IMR-90 (cell line): ENCODE results near the gene AXIN2. TPM values are rescaled to one million over a fixed set of nuclear protein-coding genes. Genes with fewer than 3 reads are reported as not detected.

Experiments used
- ATAC-seq: fragments of 200-7000 bp; cut with Tn5 transposase; 2 replicates; pipeline ENCODE4 v1.9.1; 2020; ENCODE audit warnings: low read depth, mild to moderate bottlenecking, moderate library complexity
- BruUV-seq: library from RNA; stranded (reverse); fragments of 400-500 nt; replicated peaks from 2 replicates; lab custom pipeline; 2021; lab: Mats Ljungman, UMichigan
- CTCF ChIA-PET: fragments of 300-600 bp; formaldehyde crosslinking; extraction: SDS; loops from one replicate; lab custom pipeline; 2021; ENCODE audit warnings: antibody characterized with exemption; lab: Yijun Ruan, JAX
- POLR2A ChIA-PET: fragments of 300-600 bp; sonication (Branson Sonifier 250); formaldehyde crosslinking; loops from one replicate; lab custom pipeline; 2022; ENCODE audit warnings: antibody characterized with exemption; ENCODE audit not compliant: unreplicated experiment; lab: Charles Lee
- DNase-seq: peaks from one replicate; pipeline ENCODE4 v3.0.0; 2013
- H2AFZ ChIP-seq: replicated peaks from 2 replicates; pipeline ENCODE3; 2013; ENCODE audit warnings: low read length, mild to moderate bottlenecking; ENCODE audit not compliant: poor library complexity
- H2AK5ac ChIP-seq: 2 replicates; pipeline ENCODE4 v1.6.1; 2013; ENCODE audit warnings: low read depth, low read length, inconsistent platforms
- H2AK9ac ChIP-seq: replicated peaks from 2 replicates; pipeline ENCODE3; 2013; ENCODE audit warnings: mild to moderate bottlenecking, low read depth, low read length, moderate library complexity; ENCODE audit not compliant: poor library complexity
- H2BK120ac ChIP-seq: 2 replicates; pipeline ENCODE4 v1.6.1; 2013; ENCODE audit warnings: low read depth, low read length, inconsistent platforms
- H2BK15ac ChIP-seq: 3 replicates; pipeline ENCODE4 v1.6.1; 2013; ENCODE audit warnings: low read depth, low read length, inconsistent platforms
- H2BK20ac ChIP-seq: 2 replicates; pipeline ENCODE4 v1.6.1; 2013; ENCODE audit warnings: low read depth, mild to moderate bottlenecking, inconsistent platforms, low read length, moderate library complexity
- H2BK5ac ChIP-seq: 2 replicates; pipeline ENCODE4 v1.6.1; 2013; ENCODE audit warnings: mild to moderate bottlenecking, low read depth, low read length, inconsistent platforms; ENCODE audit not compliant: poor library complexity, severe bottlenecking
- H3K14ac ChIP-seq: replicated peaks from 2 replicates; pipeline ENCODE4 v1.6.1; 2013; ENCODE audit warnings: low read depth, low read length, inconsistent platforms
- H3K18ac ChIP-seq: 2 replicates; pipeline ENCODE4 v1.6.1; 2013; ENCODE audit warnings: low read depth, low read length, control low read depth
- H3K23ac ChIP-seq: 2 replicates; pipeline ENCODE4 v1.6.1; 2013; ENCODE audit warnings: low read depth, low read length, inconsistent platforms
- H3K27ac ChIP-seq: 2 replicates; pipeline ENCODE4 v1.5.1; 2013; ENCODE audit warnings: mild to moderate bottlenecking, control low read depth, low read length; ENCODE audit not compliant: insufficient read depth
- H3K27me3 ChIP-seq: 2 replicates; pipeline ENCODE4 v1.6.1; 2013; ENCODE audit warnings: low read length; ENCODE audit not compliant: control insufficient read depth, insufficient read depth
- H3K36me3 ChIP-seq: 2 replicates; pipeline ENCODE4 v1.6.1; 2013; ENCODE audit warnings: low read length, mixed read lengths; ENCODE audit not compliant: control insufficient read depth, insufficient read depth
- H3K4ac ChIP-seq: 2 replicates; pipeline ENCODE4 v1.6.1; 2013; ENCODE audit warnings: low read depth, low read length, inconsistent platforms
- H3K4me1 ChIP-seq: 2 replicates; pipeline ENCODE4 v1.6.1; 2013; ENCODE audit warnings: low read length, mixed read lengths; ENCODE audit not compliant: control insufficient read depth, insufficient read depth
- H3K4me2 ChIP-seq: 2 replicates; pipeline ENCODE4 v1.6.1; 2013; ENCODE audit warnings: low read depth, mild to moderate bottlenecking, control low read depth, low read length, moderate library complexity
- H3K4me3 ChIP-seq: 2 replicates; pipeline ENCODE4 v1.5.1; 2013; ENCODE audit warnings: low read depth, mild to moderate bottlenecking, control low read depth, low read length, moderate library complexity; ENCODE audit not compliant: insufficient read depth
- H3K56ac ChIP-seq: 2 replicates; pipeline ENCODE4 v1.6.1; 2013; ENCODE audit warnings: low read length, inconsistent platforms; ENCODE audit not compliant: insufficient read depth; ENCODE audit errors: extremely low read depth
- H3K79me1 ChIP-seq, 2 experiments: 2 replicates each; pipeline ENCODE4 v1.6.1; 2013; ENCODE audit warnings: low read length in 2 of 2, inconsistent platforms in 1 of 2, low read depth in 1 of 2
- H3K9ac ChIP-seq: 2 replicates; pipeline ENCODE4 v1.6.1; 2013; ENCODE audit warnings: low read depth, low read length, control low read depth
- H3K9me1 ChIP-seq: 2 replicates; pipeline ENCODE4 v1.6.1; 2013; ENCODE audit warnings: low read length, inconsistent platforms; ENCODE audit not compliant: insufficient read depth
- H3K9me3 ChIP-seq: 2 replicates; pipeline ENCODE4 v1.6.1; 2013; ENCODE audit warnings: low read length; ENCODE audit not compliant: control insufficient read depth, insufficient read depth
- H4K20me1 ChIP-seq: 2 replicates; pipeline ENCODE4 v1.6.1; 2013; ENCODE audit warnings: low read length, inconsistent platforms; ENCODE audit not compliant: insufficient read depth
- H4K5ac ChIP-seq: 2 replicates; pipeline ENCODE4 v1.6.1; 2013; ENCODE audit warnings: mild to moderate bottlenecking, low read depth, low read length, control low read depth
- H4K8ac ChIP-seq, 2 experiments: 2 replicates each; pipeline ENCODE4 v1.6.1; 2013; ENCODE audit warnings: low read depth in 2 of 2, low read length in 2 of 2, control low read depth in 1 of 2, inconsistent platforms in 1 of 2
- H4K91ac ChIP-seq: 2 replicates; pipeline ENCODE4 v1.6.1; 2013; ENCODE audit warnings: low read depth, low read length, inconsistent platforms; ENCODE audit not compliant: insufficient read depth
- MAFK ChIP-seq: IDR thresholded peaks from 2 replicates; pipeline ENCODE4 v1.6.1; 2012; ENCODE audit warnings: low read depth, low read length, improper control_type of control experiment
- MAZ ChIP-seq: IDR thresholded peaks from 2 replicates; pipeline ENCODE4 v1.6.1; 2012; ENCODE audit warnings: low read depth, mild to moderate bottlenecking, low read length, improper control_type of control experiment, moderate library complexity, borderline replicate concordance
- POLR2A ChIP-seq: IDR thresholded peaks from 2 replicates; pipeline ENCODE4 v1.6.1; 2012; ENCODE audit warnings: mild to moderate bottlenecking, low read depth, low read length
- RCOR1 ChIP-seq: IDR thresholded peaks from 2 replicates; pipeline ENCODE4 v1.6.1; 2012; ENCODE audit warnings: mild to moderate bottlenecking, low read length, improper control_type of control experiment; ENCODE audit not compliant: insufficient replicate concordance
- WGBS, 2 experiments: methylation state at CpG; one replicate each; pipeline versions ENCODE4 v1.1.5 to v1.1.7; 2013; ENCODE audit warnings: missing lambda C conversion rate in 2 of 2; ENCODE audit not compliant: insufficient read length in 1 of 2; ENCODE audit errors: extremely low coverage in 2 of 2; 5-methylcytosine and 5-hydroxymethylcytosine counted together
- dilution Hi-C: fragments of 300-500 bp; cut with HindIII; formaldehyde crosslinking; loops from one replicate; pipeline ENCODE4 v1.14.3; 2018; ENCODE audit warnings: low sequenced_read_pairs; ENCODE audit not compliant: unreplicated experiment
- in situ Hi-C: fragments of 300-500 bp; cut with MboI; formaldehyde crosslinking; loops from 3 replicates; pipeline ENCODE4 v1.14.3; 2019; ENCODE audit warnings: low sequenced_read_pairs, inconsistent platforms, mixed read lengths
- intact Hi-C: fragments of 100-400 bp; cut with micrococcal nuclease; formaldehyde crosslinking; loops from 2 replicates; pipeline ENCODE4 v1.10.0; 2022
- polyA plus RNA-seq, 3 experiments: library from polyadenylated mRNA; depleted of rRNA; stranded (reverse); fragments of >200 nt; gene quantifications; 2 replicates each; pipeline ENCODE4 v1.2.3, GENCODE V29; 2012; ENCODE audit warnings: low replicate concordance in 1 of 3
- total RNA-seq: library from RNA; depleted of rRNA; stranded (reverse); fragments of >200 nt; gene quantifications from 2 replicates; pipeline ENCODE4 v1.2.3, GENCODE V29; 2012
- TF ChIP-seq, protein P1 (sequence below): conservative IDR thresholded peaks from 2 replicates; pipeline ENCODE4 v1.5.1; 2012; ENCODE audit warnings: mild to moderate bottlenecking, low read depth, low read length, improper control_type of control experiment

Gene AXIN2
- total and polyA plus RNA-seq, 2 of the 4 experiments (the other 2 are of a cell fraction), result 0.91 to 1.8 TPM

DNA sequence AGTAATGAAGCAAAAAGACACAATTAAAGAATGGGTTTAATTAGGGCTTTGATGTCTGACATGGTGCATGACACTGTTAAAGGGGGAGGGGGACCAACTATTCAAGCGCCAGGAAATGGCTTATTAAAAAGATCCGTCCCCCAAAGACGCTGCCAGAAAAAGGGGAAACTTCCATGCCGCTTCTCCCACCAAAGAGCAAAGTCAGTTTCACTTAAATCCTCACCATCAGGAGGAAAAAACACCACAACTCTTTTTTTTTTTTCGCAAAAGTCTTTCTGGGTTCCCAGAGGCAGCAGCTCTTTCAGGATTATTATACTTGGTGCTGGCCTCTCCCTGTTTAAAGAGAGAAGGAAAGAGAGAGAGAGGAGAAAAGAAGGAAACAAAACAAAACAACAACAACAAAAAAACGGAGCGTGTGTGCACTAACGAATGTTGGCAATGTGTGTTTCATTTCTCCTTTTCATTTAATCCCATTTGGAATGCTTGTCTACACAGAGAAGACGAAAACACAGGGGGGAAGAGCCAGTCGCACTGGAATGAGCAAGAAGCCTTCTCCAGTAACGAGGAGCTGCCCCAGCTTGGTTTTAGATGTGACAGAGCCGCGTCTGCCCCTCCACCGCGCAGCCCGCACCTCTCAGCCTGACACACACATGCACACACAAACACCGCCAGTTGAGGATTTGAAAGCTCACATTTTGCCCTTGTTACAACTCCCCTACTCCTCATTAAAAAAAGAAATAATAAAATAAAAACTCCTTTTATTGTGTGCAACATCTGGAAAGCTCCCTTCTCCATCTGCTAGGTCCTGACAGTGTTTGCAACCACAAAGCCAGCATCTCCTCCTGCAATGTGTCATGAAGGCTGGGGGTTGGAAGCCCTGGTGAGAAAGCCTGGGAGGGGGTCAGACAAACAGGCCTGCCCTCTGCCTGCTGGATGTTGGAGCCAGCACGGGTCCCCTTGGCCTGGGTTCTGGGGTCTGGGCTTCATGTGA, 32.7 kb upstream of the AXIN2 start (continued):
- no peak for TF ChIP-seq RCOR1
- no peak for TF ChIP-seq POLR2A
- TF ChIP-seq MAFK, result no peak

DNA sequence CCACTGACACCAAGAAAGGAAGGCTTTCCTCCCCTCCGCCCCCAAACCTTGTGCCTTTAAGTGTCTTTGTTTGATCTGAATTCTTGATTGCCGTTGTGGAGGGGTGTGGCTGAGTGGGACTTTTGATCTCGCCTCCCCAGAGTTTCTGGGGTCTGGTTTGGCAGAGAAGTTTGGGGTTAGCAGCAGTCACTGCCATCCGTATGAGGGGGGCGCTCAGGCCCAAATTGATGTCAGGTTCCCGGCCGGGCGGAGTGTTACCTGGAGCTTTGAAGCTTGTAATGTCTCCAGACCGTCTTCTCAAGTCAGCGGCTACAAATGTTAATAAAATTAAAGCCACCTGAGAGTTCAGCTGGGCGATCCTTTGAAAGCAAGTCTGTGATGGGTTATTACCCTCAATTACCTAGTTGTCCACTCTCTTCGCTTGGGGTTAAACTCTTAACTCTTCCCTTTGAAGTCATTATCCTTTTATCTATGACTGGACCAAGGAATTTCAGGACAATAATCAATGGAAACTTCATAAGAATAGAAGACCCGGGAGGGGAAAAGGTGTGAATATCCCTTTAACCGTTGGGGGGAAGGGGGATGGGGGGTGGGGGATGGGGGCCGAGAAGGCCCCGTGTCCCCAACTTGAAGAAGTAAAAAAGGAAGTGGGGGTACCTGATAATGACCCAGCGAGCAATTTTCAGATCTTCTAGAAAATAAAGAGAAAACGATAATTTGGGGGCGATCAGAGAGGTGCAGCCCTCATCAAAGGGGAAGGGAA, 31.8 kb upstream of the AXIN2 start:
- no peaks in the 10 kb centered on the region for H3K36me3 ChIP-seq
- H2BK20ac ChIP-seq, result no peak overlapping the region
- no peaks in the 10 kb centered on the region for H3K79me1 ChIP-seq
- H3K56ac ChIP-seq, result no peak overlapping the region
- no peak overlapping the region for H3K27ac ChIP-seq
- WGBS, 2 experiments, result 82% methylated on average over 11 of the region's 19 CpGs; no CpG with 5 or more reads in 1 of the 2 experiments
- no peak overlapping the region for H4K91ac ChIP-seq
- H2BK15ac ChIP-seq, result no peak overlapping the region
- ChIA-PET POLR2A (no interaction called here), CTCF (no interaction called here)
- H2AFZ ChIP-seq, result no peak overlapping the region
- H2BK120ac ChIP-seq, result no peak overlapping the region
- BruUV-seq, result no TSS peak
- H3K14ac ChIP-seq, result no peak overlapping the region
- no peak overlapping the region for H4K5ac ChIP-seq
- no peak overlapping the region for H2BK5ac ChIP-seq
- H4K20me1 ChIP-seq, result no peaks in the 10 kb centered on the region
- intact Hi-C loops (no loop called here), in situ Hi-C loops (no loop called here), dilution Hi-C loops (no loop called here)
- no peak for DNase-seq
- no peak for TF ChIP-seq MAZ
- TF ChIP-seq, protein P1, sequence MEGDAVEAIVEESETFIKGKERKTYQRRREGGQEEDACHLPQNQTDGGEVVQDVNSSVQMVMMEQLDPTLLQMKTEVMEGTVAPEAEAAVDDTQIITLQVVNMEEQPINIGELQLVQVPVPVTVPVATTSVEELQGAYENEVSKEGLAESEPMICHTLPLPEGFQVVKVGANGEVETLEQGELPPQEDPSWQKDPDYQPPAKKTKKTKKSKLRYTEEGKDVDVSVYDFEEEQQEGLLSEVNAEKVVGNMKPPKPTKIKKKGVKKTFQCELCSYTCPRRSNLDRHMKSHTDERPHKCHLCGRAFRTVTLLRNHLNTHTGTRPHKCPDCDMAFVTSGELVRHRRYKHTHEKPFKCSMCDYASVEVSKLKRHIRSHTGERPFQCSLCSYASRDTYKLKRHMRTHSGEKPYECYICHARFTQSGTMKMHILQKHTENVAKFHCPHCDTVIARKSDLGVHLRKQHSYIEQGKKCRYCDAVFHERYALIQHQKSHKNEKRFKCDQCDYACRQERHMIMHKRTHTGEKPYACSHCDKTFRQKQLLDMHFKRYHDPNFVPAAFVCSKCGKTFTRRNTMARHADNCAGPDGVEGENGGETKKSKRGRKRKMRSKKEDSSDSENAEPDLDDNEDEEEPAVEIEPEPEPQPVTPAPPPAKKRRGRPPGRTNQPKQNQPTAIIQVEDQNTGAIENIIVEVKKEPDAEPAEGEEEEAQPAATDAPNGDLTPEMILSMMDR, result no peak
- H3K9me3 ChIP-seq, result no peaks in the 10 kb centered on the region
- H3K27me3 ChIP-seq, result no peaks in the 10 kb centered on the region
- no peak overlapping the region for H3K4ac ChIP-seq
- H3K9ac ChIP-seq, result no peak overlapping the region
- H4K8ac ChIP-seq, result no peak overlapping the region
- H3K4me1 ChIP-seq, result no peaks in the 10 kb centered on the region; the same call in 1 of the 2 replicates
- H3K9me1 ChIP-seq, result no peaks in the 10 kb centered on the region
- H3K18ac ChIP-seq, result no peak overlapping the region
- no peak overlapping the region for H2AK9ac ChIP-seq
- peak overlapping the region; percentile 81; the same call in 1 of the 2 replicates for H3K4me2 ChIP-seq
- no peak overlapping the region for H3K23ac ChIP-seq
- no peak overlapping the region for H3K4me3 ChIP-seq
- no peak overlapping the region for H2AK5ac ChIP-seq
- no peak for ATAC-seq
